ENCODE measurements around the gene SOX18. TPM values are rescaled to one million over a fixed set of nuclear protein-coding genes. Genes with fewer than 3 reads are reported as not detected.

SOX18 gene
- total and polyA plus RNA-seq, 7 donors = 0.69 to 11.9 (median 3.0) TPM

DNA sequence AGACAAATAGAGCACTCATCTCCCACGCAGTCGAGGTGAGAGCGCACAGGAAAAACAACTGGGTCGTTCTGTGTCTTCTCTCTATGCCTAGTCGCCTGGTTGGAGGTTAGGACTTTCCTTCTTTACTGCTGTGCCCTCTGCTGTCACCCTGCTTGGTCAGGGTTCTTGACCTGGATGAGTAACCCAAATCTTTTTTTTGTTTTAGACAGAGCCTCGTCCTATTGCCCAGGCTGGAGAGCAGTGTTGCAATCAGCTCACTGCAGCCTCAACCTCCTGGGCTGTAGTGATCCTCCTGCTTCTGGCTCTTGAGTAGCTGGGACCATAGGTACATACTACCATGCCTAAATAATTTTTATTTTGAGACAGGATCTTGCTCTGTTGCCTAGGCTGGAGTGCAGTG lies 44.0 kb downstream of the SOX18 start:
- no peak overlapping the region for H3K4me3 ChIP-seq
- H3K36me3 ChIP-seq = peaks cover 4 to 96% (median 55%) of the 10 kb centered on the region in 4 donors
- no peak for DNase-seq
- WGBS, 2 donors = 84 to 91% methylated on average over 6 of the region's 6 CpGs
- intact Hi-C loops (cut with DNase I) = no loop called here
- H3K27ac ChIP-seq = no peak overlapping the region
- no peaks in the 10 kb centered on the region for H3K9me3 ChIP-seq
- H3K4me1 ChIP-seq = no peaks in the 10 kb centered on the region
- TF ChIP-seq POLR2AphosphoS5 (IDR thresholded peaks at IDR 0.05) (no peak), POLR2A (IDR thresholded peaks at IDR 0.05) (no peak), EP300 (IDR thresholded peaks at IDR 0.05) (no peak)
- TF ChIP-seq, protein P1, sequence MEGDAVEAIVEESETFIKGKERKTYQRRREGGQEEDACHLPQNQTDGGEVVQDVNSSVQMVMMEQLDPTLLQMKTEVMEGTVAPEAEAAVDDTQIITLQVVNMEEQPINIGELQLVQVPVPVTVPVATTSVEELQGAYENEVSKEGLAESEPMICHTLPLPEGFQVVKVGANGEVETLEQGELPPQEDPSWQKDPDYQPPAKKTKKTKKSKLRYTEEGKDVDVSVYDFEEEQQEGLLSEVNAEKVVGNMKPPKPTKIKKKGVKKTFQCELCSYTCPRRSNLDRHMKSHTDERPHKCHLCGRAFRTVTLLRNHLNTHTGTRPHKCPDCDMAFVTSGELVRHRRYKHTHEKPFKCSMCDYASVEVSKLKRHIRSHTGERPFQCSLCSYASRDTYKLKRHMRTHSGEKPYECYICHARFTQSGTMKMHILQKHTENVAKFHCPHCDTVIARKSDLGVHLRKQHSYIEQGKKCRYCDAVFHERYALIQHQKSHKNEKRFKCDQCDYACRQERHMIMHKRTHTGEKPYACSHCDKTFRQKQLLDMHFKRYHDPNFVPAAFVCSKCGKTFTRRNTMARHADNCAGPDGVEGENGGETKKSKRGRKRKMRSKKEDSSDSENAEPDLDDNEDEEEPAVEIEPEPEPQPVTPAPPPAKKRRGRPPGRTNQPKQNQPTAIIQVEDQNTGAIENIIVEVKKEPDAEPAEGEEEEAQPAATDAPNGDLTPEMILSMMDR (IDR thresholded peaks at IDR 0.05) = no peak
- H3K27me3 ChIP-seq = no peaks in the 10 kb centered on the region

DNA sequence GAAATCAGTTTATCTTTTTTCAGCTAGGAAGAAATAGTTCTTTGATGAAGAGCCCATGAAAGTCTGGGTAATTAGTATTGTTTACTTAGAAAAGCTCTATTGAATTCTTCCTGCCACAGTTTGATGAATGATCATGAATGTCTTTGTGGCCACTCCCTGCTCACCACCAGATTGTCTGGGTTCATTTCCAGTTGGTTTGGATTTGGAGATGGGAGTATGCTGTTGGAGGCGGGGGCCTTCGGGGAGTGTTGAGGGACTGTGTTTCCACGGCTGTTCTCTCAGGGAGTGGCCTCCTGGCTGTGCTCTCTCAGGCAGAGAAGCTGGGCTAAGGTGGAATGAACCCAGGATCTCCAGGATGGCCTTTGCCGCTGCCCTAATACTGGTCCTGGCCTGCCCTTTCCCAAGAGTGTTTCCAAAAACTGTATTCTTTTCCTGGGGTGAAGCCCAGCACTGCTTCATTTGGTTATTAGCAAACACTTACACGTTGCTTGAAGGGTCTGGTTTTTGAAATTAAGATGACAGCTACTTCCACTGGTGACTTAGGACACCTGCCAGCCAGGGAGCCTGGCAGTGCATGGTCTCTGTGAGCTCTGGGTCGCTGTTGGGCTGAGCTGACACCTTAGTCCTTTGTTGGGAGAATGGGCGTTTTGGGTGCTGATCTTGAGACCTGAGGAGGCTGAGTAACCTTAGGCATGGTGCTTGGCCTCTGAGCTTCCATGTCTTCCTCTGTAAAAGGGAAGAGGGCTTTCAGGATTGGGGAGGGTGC lies 45.3 kb downstream of the SOX18 start:
- no peaks in the 10 kb centered on the region for H3K9me3 ChIP-seq
- TF ChIP-seq, protein P1 (IDR thresholded peaks at IDR 0.05) = no peak
- TF ChIP-seq POLR2AphosphoS5 (IDR thresholded peaks at IDR 0.05) (no peak), EP300 (IDR thresholded peaks at IDR 0.05) (no peak), POLR2A (IDR thresholded peaks at IDR 0.05) (no peak)
- H3K36me3 ChIP-seq = peaks cover 10 to 96% (median 58%) of the 10 kb centered on the region in 4 donors
- 62 to 77% methylated on average over 7 of the region's 7 CpGs for WGBS, 2 donors
- no peak overlapping the region for H3K27ac ChIP-seq
- no peak for DNase-seq
- intact Hi-C loops (cut with DNase I) = no loop called here
- no peaks in the 10 kb centered on the region for H3K4me1 ChIP-seq
- no peaks in the 10 kb centered on the region for H3K27me3 ChIP-seq
- no peak overlapping the region for H3K4me3 ChIP-seq

DNA sequence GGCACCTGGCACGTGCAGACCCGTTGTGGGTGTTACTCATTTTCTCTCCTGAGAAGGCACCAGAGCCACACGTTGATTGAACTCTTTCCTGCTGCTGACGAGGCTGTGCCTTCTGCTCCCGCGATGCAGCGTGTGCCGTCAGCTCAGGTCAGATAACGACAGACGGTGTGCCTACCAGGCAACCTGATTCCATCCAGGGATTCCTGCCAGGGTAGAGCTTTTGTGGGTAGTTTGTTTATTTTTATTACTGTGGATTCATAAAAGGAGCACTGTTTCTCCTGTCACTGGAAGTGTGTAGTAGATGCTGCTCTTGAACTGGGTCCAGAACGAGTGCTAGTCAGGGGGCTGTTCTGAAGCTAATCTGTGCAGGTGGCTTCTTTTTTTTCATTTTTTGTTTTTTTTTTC lies 47.8 kb downstream of the SOX18 start:
- Histone ChIP-seq H3K9me3 (no peaks in the 10 kb centered on the region), H3K4me1 (no peaks in the 10 kb centered on the region), H3K27ac (no peak overlapping the region), H3K36me3 (peaks cover 28 to 98% (median 62%) of the 10 kb centered on the region in 4 donors), H3K4me3 (no peak overlapping the region), H3K27me3 (no peaks in the 10 kb centered on the region)
- TF ChIP-seq POLR2AphosphoS5 (IDR thresholded peaks at IDR 0.05) = no peak
- no peak for TF ChIP-seq POLR2A (IDR thresholded peaks at IDR 0.05)
- TF ChIP-seq EP300 (IDR thresholded peaks at IDR 0.05) = no peak
- TF ChIP-seq, protein P1 (IDR thresholded peaks at IDR 0.05) = no peak
- WGBS, 2 donors = 33 to 68% methylated on average over 11 of the region's 11 CpGs
- DNase-seq = no peak
- intact Hi-C loops (cut with DNase I) = no loop called here

DNA sequence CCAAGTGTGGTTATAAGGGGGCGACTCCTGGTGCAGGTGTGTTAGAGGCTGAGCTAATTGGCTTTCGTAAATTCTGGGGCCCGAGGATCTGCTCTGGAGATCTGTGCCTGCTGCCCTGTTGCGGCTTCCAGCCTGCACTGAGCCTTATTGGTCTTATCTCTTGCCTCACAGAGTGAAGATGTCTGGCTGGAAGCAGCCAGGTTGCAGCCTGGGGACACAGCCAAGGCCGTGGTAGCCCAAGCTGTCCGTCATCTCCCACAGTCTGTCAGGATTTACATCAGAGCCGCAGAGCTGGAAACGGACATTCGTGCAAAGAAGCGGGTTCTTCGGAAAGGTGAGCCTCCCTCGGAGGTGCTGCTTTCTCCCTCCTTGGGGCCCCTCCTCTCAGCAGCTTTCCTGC lies 48.5 kb downstream of the SOX18 start:
- intact Hi-C loops (cut with DNase I) = no loop called here
- TF ChIP-seq EP300 (IDR thresholded peaks at IDR 0.05) = no peak
- Histone ChIP-seq H3K36me3 (peaks cover 35 to 100% (median 68%) of the 10 kb centered on the region in 4 donors), H3K4me3 (no peak overlapping the region), H3K9me3 (no peaks in the 10 kb centered on the region), H3K27ac (no peak overlapping the region), H3K27me3 (no peaks in the 10 kb centered on the region), H3K4me1 (no peaks in the 10 kb centered on the region)
- DNase-seq = no peak
- 94 to 97% methylated on average over 12 of the region's 12 CpGs for WGBS, 2 donors

Small RNAs within 50 kb of the gene (small RNA-seq; reads per million reads assigned to genes)
- gene AL355803.1 = 0 reads per million in 3 donors
- gene MIR6813 = 0 reads per million in 3 donors

Other genes with a start within 250 kb of the SOX18 start
- gene ZBTB46, start 218.4 kb downstream of the SOX18 start, total RNA-seq = 1 to 10 TPM; 3.4 to 5.3 (median 4.3) TPM
- gene ZBTB46, start 218.4 kb downstream of the SOX18 start, polyA plus RNA-seq = 1 to 10 TPM in 1 of 3 donors, under 1 TPM in 2; 0.23 to 3.6 (median 0.60) TPM
- not detected for gene ABHD16B, start 188.1 kb downstream of the SOX18 start, total RNA-seq
- gene ABHD16B, start 188.1 kb downstream of the SOX18 start, polyA plus RNA-seq = under 1 TPM in 1 of 3 donors, not detected in 2; 0.44 TPM
- 100 to 1,000 TPM in 3 of 4 donors, 10 to 100 TPM in 1; 84.7 to 109 (median 104) TPM for gene TPD52L2, start 184.4 kb downstream of the SOX18 start, total RNA-seq
- gene TPD52L2, start 184.4 kb downstream of the SOX18 start, polyA plus RNA-seq = 10 to 100 TPM; 71.7 to 84.2 (median 74.5) TPM
- 10 to 100 TPM; 25.0 to 36.4 (median 31.2) TPM for gene DNAJC5, start 154.5 kb downstream of the SOX18 start, total RNA-seq
- gene DNAJC5, start 154.5 kb downstream of the SOX18 start, polyA plus RNA-seq = 10 to 100 TPM; 21.6 to 62.8 (median 41.6) TPM
- 10 to 100 TPM; 21.1 to 36.3 (median 24.9) TPM for gene UCKL1, start 93.2 kb downstream of the SOX18 start, total RNA-seq
- 10 to 100 TPM; 22.8 to 45.6 (median 26.1) TPM for gene UCKL1, start 93.2 kb downstream of the SOX18 start, polyA plus RNA-seq
- gene ZNF512B, start 79.7 kb downstream of the SOX18 start, total RNA-seq = 10 to 100 TPM in 2 of 4 donors, 1 to 10 TPM in 2; 5.1 to 10.8 (median 9.0) TPM
- 1 to 10 TPM in 2 of 3 donors, under 1 TPM in 1; 0.23 to 5.5 (median 1.2) TPM for gene ZNF512B, start 79.7 kb downstream of the SOX18 start, polyA plus RNA-seq
- 1 to 10 TPM in 3 of 4 donors, under 1 TPM in 1; 0.68 to 8.3 (median 1.9) TPM for gene SAMD10, start 70.0 kb downstream of the SOX18 start, total RNA-seq
- gene SAMD10, start 70.0 kb downstream of the SOX18 start, polyA plus RNA-seq = 1 to 10 TPM; 2.8 to 8.7 (median 4.2) TPM
- 10 to 100 TPM; 42.3 to 52.1 (median 46.9) TPM for gene PRPF6, start 68.5 kb downstream of the SOX18 start, total RNA-seq
- gene PRPF6, start 68.5 kb downstream of the SOX18 start, polyA plus RNA-seq = 10 to 100 TPM; 23.4 to 59.9 (median 26.4) TPM
- gene C20orf204, start 13.5 kb downstream of the SOX18 start, total RNA-seq = 1 to 10 TPM in 1 of 4 donors, under 1 TPM in 3; under 0.01 to 1.1 (median 0.37) TPM
- 1 to 10 TPM in 1 of 3 donors, not detected in 2; 1.7 TPM for gene C20orf204, start 13.5 kb downstream of the SOX18 start, polyA plus RNA-seq
- gene TCEA2, start 13.6 kb upstream of the SOX18 start, total RNA-seq = 10 to 100 TPM; 41.7 to 50.5 (median 42.2) TPM
- gene TCEA2, start 13.6 kb upstream of the SOX18 start, polyA plus RNA-seq = 10 to 100 TPM in 2 of 3 donors, 1 to 10 TPM in 1; 2.1 to 14.0 (median 11.4) TPM
- gene RGS19, start 29.9 kb upstream of the SOX18 start, total RNA-seq = 10 to 100 TPM in 2 of 4 donors, 1 to 10 TPM in 2; 7.5 to 12.3 (median 10.5) TPM
- gene RGS19, start 29.9 kb upstream of the SOX18 start, polyA plus RNA-seq = 10 to 100 TPM; 11.1 to 22.0 (median 12.6) TPM
- gene OPRL1, start 30.4 kb upstream of the SOX18 start, total RNA-seq = 1 to 10 TPM in 1 of 4 donors, under 1 TPM in 3; 0.71 to 2.2 (median 0.89) TPM
- 1 to 10 TPM in 1 of 3 donors, under 1 TPM in 1, not detected in 1; under 0.01 to 1.0 TPM for gene OPRL1, start 30.4 kb upstream of the SOX18 start, polyA plus RNA-seq
- 1 to 10 TPM in 1 of 4 donors, not detected in 3; 1.5 TPM for gene LKAAEAR1, start 34.8 kb upstream of the SOX18 start, total RNA-seq
- under 1 TPM in 1 of 3 donors, not detected in 2; 0.19 TPM for gene LKAAEAR1, start 34.8 kb upstream of the SOX18 start, polyA plus RNA-seq
- not detected for gene NPBWR2, start 57.9 kb upstream of the SOX18 start, total RNA-seq
- not detected for gene NPBWR2, start 57.9 kb upstream of the SOX18 start, polyA plus RNA-seq
- 1 to 10 TPM in 1 of 4 donors, under 1 TPM in 3; under 0.01 to 1.1 (median 0.22) TPM for gene MYT1, start 114.8 kb upstream of the SOX18 start, total RNA-seq
- under 1 TPM in 1 of 3 donors, not detected in 2; 0.31 TPM for gene MYT1, start 114.8 kb upstream of the SOX18 start, polyA plus RNA-seq
- 10 to 100 TPM; 60.3 to 73.9 (median 65.2) TPM for gene PCMTD2, start 206.1 kb upstream of the SOX18 start, total RNA-seq
- 10 to 100 TPM in 2 of 3 donors, 1 to 10 TPM in 1; 9.9 to 26.4 (median 18.0) TPM for gene PCMTD2, start 206.1 kb upstream of the SOX18 start, polyA plus RNA-seq

Measured in sigmoid colon (tissue), 7 donors.